Endodermal cell (in vitro differentiated cells): ENCODE data around the gene METTL27. TPM values are rescaled to one million over a fixed set of nuclear protein-coding genes. Genes with fewer than 3 reads are reported as not detected.

ENCODE experiments used
- DNase-seq: peaks from one replicate; pipeline ENCODE4 v3.0.0-alpha.2; 2017
- H3K27ac ChIP-seq: 2 replicates; pipeline ENCODE4 v1.5.1; 2013; ENCODE audit warnings: mild to moderate bottlenecking, low read depth, low read length, moderate library complexity
- H3K27me3 ChIP-seq: 2 replicates; pipeline ENCODE4 v1.6.1; 2013; ENCODE audit warnings: mild to moderate bottlenecking, low read length, moderate library complexity; ENCODE audit not compliant: insufficient read depth, control insufficient read depth, poor library complexity, severe bottlenecking
- H3K36me3 ChIP-seq: 2 replicates; pipeline ENCODE4 v1.7.0; 2013; ENCODE audit warnings: mild to moderate bottlenecking, low read length, moderate library complexity; ENCODE audit not compliant: control insufficient read depth, insufficient read depth
- H3K4me1 ChIP-seq: one replicate; pipeline ENCODE4 v1.7.0; 2013; ENCODE audit warnings: low read length; ENCODE audit not compliant: control insufficient read depth, insufficient read depth
- H3K4me3 ChIP-seq: 2 replicates; pipeline ENCODE4 v1.5.1; 2013; ENCODE audit warnings: mild to moderate bottlenecking, low read length, moderate library complexity
- H3K9ac ChIP-seq: 2 replicates; pipeline ENCODE4 v1.6.1; 2013; ENCODE audit warnings: mild to moderate bottlenecking, low read length, moderate library complexity; ENCODE audit not compliant: poor library complexity, severe bottlenecking; ENCODE audit errors: extremely low read depth
- H3K9me3 ChIP-seq: 2 replicates; pipeline ENCODE4 v1.6.1; 2013; ENCODE audit warnings: mild to moderate bottlenecking, low read length, moderate library complexity; ENCODE audit not compliant: control insufficient read depth
- H3K27ac Mint-ChIP-seq: 2 replicates; pipeline ENCODE4 v1.8.0; 2020; ENCODE audit warnings: mixed read lengths
- H3K27me3 Mint-ChIP-seq: 2 replicates; pipeline ENCODE4 v1.8.0; 2021; ENCODE audit warnings: mild to moderate bottlenecking, mixed read lengths; ENCODE audit not compliant: insufficient read depth
- H3K36me3 Mint-ChIP-seq: 2 replicates; pipeline ENCODE4 v1.8.0; 2020; ENCODE audit warnings: low read depth, mixed read lengths
- H3K4me1 Mint-ChIP-seq: 2 replicates; pipeline ENCODE4 v1.8.0; 2020; ENCODE audit warnings: mixed read lengths
- H3K4me3 Mint-ChIP-seq: 2 replicates; pipeline ENCODE4 v1.8.0; 2020; ENCODE audit warnings: mild to moderate bottlenecking, moderate library complexity, mixed read lengths
- H3K9me3 Mint-ChIP-seq: 2 replicates; pipeline ENCODE4 v1.8.0; 2020; ENCODE audit warnings: mild to moderate bottlenecking, mixed read lengths
- WGBS, 2 experiments: methylation state at CpG; one replicate each; pipeline versions ENCODE4 v1.1.5 to v1.1.7; 2013; ENCODE audit warnings: missing lambda C conversion rate in 2 of 2, mixed read lengths in 1 of 2; ENCODE audit not compliant: insufficient coverage in 1 of 2, insufficient read length in 1 of 2; 5-methylcytosine and 5-hydroxymethylcytosine counted together
- total RNA-seq, 2 donors: library from RNA; stranded (reverse); fragmentation: NEBNext Ultra II Directional in 1 of 2; extraction: Animal tissue kit (Norgen Biotek cat#: 25700) in 1 of 2; gene quantifications; 2 replicates in 1 of 2; 3 replicates in 1 of 2; pipeline ENCODE4 v1.2.1, GENCODE V29; 2021
- TF ChIP-seq, protein P1 (sequence below): fragments of 200-600 bp; sonication (generic); conservative IDR thresholded peaks from 2 replicates; pipeline ENCODE4 v1.5.0; 2021; ENCODE audit warnings: antibody characterized with exemption, mild to moderate bottlenecking

METTL27 gene
- total RNA-seq, 2 donors from 2014 or later, result 20.9 to 22.2 TPM

DNA sequence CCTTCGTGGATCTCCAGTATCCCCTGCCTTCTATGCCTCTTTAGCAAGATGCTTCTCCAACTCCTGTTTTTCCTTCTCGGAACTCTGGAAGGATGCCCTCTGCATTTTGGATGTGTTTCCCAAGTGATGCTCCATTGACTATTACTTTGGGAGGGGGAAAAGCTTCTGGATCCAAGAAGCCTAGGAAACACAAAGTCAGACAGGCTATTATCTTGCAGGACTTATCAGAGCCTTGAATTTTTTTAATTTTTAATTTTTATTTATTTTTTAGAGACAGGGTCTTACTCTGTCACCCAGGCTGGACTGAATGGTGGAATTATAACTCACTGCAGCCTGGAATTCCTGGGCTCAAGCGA lies 39.7 kb upstream of the METTL27 start:
- Mint-ChIP-seq H3K9me3 (no peaks in the 10 kb centered on the region), H3K36me3 (no peaks in the 10 kb centered on the region), H3K4me1 (peaks cover 16% of the 10 kb centered on the region), H3K27me3 (peaks cover 45% of the 10 kb centered on the region), H3K27ac (no peak overlapping the region), H3K4me3 (no peak overlapping the region)
- no peak for DNase-seq
- Histone ChIP-seq H3K9me3 (no peaks in the 10 kb centered on the region), H3K27me3 (peaks cover 30% of the 10 kb centered on the region), H3K4me3 (no peak overlapping the region), H3K9ac (no peak overlapping the region), H3K27ac (no peak overlapping the region), H3K36me3 (no peaks in the 10 kb centered on the region), H3K4me1 (peaks cover 9% of the 10 kb centered on the region)
- TF ChIP-seq, protein P1, sequence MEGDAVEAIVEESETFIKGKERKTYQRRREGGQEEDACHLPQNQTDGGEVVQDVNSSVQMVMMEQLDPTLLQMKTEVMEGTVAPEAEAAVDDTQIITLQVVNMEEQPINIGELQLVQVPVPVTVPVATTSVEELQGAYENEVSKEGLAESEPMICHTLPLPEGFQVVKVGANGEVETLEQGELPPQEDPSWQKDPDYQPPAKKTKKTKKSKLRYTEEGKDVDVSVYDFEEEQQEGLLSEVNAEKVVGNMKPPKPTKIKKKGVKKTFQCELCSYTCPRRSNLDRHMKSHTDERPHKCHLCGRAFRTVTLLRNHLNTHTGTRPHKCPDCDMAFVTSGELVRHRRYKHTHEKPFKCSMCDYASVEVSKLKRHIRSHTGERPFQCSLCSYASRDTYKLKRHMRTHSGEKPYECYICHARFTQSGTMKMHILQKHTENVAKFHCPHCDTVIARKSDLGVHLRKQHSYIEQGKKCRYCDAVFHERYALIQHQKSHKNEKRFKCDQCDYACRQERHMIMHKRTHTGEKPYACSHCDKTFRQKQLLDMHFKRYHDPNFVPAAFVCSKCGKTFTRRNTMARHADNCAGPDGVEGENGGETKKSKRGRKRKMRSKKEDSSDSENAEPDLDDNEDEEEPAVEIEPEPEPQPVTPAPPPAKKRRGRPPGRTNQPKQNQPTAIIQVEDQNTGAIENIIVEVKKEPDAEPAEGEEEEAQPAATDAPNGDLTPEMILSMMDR, result no peak
- WGBS, 2 experiments, result 99 to 100% methylated on average over 3 of the region's 3 CpGs

DNA sequence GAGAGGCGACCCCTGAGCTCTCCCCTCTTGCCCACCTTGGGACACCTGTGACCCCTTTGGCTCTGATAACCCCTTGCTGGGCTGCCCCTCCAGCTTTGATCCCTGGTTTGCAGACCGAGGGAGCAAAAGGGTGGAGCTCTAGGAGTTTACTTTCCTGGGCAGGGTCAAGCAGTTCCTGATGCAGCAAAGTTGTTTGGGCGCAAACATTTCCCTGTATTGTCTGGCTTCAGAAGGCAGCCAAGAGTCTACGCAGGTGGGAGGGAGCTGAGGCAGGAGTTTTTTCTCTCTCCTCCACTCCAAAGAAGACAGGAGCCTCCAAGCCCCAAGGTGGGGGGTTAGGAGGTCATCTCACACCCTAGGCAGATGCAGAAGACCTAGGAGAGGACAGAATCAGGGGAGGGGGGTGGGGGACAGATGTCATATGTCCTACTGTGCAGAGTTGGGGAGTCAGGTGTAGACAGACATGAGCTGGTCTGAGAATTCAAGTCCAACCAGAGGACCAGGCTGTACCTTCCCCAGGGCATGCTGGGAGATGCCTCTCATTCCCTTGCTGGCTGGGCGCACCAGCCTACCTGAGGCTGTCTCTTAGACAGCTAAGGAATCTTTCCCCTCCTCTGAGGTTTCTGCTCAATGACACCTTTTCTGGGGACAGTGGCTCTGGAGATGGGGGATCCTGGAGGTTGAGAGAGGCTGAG lies 39.2 kb upstream of the METTL27 start:
- Histone ChIP-seq H3K27ac (no peak overlapping the region), H3K9me3 (no peaks in the 10 kb centered on the region), H3K27me3 (peaks cover 30% of the 10 kb centered on the region), H3K4me3 (no peak overlapping the region), H3K4me1 (peaks cover 4% of the 10 kb centered on the region), H3K9ac (no peak overlapping the region), H3K36me3 (no peaks in the 10 kb centered on the region)
- Mint-ChIP-seq H3K4me1 (peaks cover 14% of the 10 kb centered on the region), H3K36me3 (no peaks in the 10 kb centered on the region), H3K27ac (no peak overlapping the region), H3K9me3 (no peaks in the 10 kb centered on the region), H3K4me3 (no peak overlapping the region), H3K27me3 (peaks cover 44% of the 10 kb centered on the region)
- 80% methylated on average over 2 to 5 of the region's 5 CpGs for WGBS, 2 experiments
- TF ChIP-seq, protein P1, result no peak
- DNase-seq, result no peak

DNA sequence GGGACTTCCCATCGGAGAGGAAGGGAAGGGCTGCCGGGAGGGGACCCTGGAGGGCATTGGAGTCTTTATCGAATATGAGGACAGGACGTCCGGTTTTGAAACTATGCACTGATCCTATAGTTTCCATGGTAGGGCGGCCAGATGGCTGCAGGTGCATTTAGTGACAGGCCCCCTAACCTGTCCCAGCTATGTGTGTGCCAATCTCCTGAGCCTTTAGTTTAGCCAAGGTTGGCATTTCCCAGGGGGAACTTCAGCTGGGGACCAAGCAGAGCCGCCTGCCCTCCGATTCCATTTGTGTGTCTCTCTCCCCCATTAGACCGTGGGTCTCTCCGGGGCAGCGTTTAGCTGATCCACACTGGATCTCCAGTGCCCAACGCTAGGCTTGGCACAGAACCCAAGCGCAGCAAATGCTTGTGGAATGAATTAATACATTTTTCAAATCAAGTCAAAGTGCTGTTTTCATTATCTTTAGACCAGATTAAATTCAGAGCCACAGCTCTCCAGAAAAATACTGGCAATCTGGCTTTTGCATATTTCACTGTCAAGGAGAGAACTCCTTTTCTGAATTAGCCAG lies 38.5 kb upstream of the METTL27 start:
- no peak overlapping the region for H3K4me3 Mint-ChIP-seq
- H3K27me3 Mint-ChIP-seq, result peaks cover 49% of the 10 kb centered on the region
- WGBS, 2 experiments, result 91 to 95% methylated on average over 11 to 13 of the region's 13 CpGs
- Histone ChIP-seq H3K9me3 (no peaks in the 10 kb centered on the region), H3K27ac (no peak overlapping the region), H3K27me3 (peaks cover 30% of the 10 kb centered on the region), H3K4me1 (no peaks in the 10 kb centered on the region), H3K4me3 (no peak overlapping the region), H3K9ac (no peak overlapping the region), H3K36me3 (no peaks in the 10 kb centered on the region)
- no peak overlapping the region for H3K27ac Mint-ChIP-seq
- H3K36me3 Mint-ChIP-seq, result no peaks in the 10 kb centered on the region
- no peaks in the 10 kb centered on the region for H3K9me3 Mint-ChIP-seq
- TF ChIP-seq, protein P1, result no peak
- DNase-seq, result no peak
- peaks cover 10% of the 10 kb centered on the region for H3K4me1 Mint-ChIP-seq
